Prostate gland (tissue), 2 donors: Measurements from ENCODE around the gene TPSD1.

Source experiments
- CTCF ChIP-seq, 4 experiments: fragments of 200-600 bp in 2 of 4; fragments of 450-650 bp in 2 of 4; sonication (generic) in 2 of 4; IDR thresholded peaks; 1 replicate in 3 of 4; 2 replicates in 1 of 4; pipeline ENCODE4 v1.5.1; 2016 to 2019; ENCODE audit warnings: antibody characterized with exemption in 4 of 4, mild to moderate bottlenecking in 2 of 4, moderate library complexity in 2 of 4
- POLR2A ChIP-seq: fragments of 450-650 bp; IDR thresholded peaks from one replicate; pipeline ENCODE4 v1.6.1; 2016; ENCODE audit warnings: antibody characterized with exemption, mild to moderate bottlenecking
- POLR2AphosphoS5 ChIP-seq: sonication (generic); formaldehyde crosslinking; IDR thresholded peaks from one replicate; pipeline ENCODE4 v1.6.1; 2017; ENCODE audit warnings: antibody characterized with exemption

DNA sequence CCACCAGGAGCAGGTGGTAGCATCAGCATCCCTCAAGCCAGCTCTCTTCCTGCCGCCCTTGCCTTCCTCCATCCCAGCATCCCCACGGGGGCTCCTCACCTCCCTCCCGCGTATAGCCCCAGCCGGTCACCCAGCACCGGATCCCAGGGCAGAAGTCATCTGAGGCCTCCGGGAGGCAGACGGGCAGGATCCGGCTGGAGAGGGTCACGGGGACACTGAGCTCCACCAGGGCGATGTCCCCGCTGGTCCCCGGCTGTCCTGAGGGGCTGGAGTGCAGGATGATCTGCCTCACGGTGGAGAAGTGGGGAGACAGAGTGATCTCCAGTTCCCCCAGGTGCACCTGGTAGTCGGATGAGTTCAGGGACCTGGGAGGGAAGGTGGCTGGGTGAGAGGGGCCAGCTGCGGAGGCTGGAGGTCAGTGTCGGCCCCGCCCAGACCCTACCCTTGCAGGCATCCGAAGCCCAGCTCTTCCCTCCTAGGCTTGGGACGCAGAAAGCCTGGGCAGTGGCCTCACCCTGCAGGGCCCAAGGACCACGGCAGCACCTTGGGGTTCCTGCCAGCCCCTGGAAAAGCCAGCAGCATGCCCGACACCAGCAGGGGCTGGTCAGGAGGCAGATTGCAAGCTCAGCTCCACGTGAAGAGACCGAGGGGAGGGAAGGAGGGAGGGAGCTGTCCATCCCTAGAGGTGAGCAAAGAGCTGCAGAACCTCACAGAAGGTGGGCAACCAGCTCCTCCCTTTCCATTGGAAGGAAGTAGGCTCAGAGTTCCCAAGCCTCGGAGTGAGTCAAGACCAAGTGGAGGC is 33.1 kb upstream of the TPSD1 start:
- TF ChIP-seq CTCF (IDR thresholded peaks at IDR 0.05) (no peak), POLR2A (no peak), POLR2AphosphoS5 (no peak)
